GM06990 (cell line): Measurements from ENCODE around the gene AGER.

Experiments
- DNase-seq: peaks from one replicate; pipeline ENCODE4 v3.0.0-alpha.2; 2011; ENCODE audit not compliant: insufficient read length; ENCODE audit errors: extremely low read depth
- H3K27me3 ChIP-seq: replicated peaks from 2 replicates; pipeline ENCODE4 v1.6.0; 2011; ENCODE audit warnings: low read length; ENCODE audit not compliant: control insufficient read depth, insufficient read depth
- H3K36me3 ChIP-seq: 2 replicates; pipeline ENCODE4 v1.5.1; 2011; ENCODE audit warnings: low read length; ENCODE audit not compliant: control insufficient read depth, insufficient read depth
- H3K4me3 ChIP-seq: replicated peaks from 2 replicates; pipeline ENCODE4 v1.5.1; 2011; ENCODE audit warnings: low read depth, mild to moderate bottlenecking, control low read depth, low read length
- TF ChIP-seq, protein P1 (sequence below): IDR thresholded peaks from 2 replicates; pipeline ENCODE4 v1.5.1; 2011; ENCODE audit warnings: low read length, control low read depth, mild to moderate bottlenecking, inconsistent platforms; ENCODE audit not compliant: insufficient read depth, poor library complexity, severe bottlenecking

Gene AGER

DNA sequence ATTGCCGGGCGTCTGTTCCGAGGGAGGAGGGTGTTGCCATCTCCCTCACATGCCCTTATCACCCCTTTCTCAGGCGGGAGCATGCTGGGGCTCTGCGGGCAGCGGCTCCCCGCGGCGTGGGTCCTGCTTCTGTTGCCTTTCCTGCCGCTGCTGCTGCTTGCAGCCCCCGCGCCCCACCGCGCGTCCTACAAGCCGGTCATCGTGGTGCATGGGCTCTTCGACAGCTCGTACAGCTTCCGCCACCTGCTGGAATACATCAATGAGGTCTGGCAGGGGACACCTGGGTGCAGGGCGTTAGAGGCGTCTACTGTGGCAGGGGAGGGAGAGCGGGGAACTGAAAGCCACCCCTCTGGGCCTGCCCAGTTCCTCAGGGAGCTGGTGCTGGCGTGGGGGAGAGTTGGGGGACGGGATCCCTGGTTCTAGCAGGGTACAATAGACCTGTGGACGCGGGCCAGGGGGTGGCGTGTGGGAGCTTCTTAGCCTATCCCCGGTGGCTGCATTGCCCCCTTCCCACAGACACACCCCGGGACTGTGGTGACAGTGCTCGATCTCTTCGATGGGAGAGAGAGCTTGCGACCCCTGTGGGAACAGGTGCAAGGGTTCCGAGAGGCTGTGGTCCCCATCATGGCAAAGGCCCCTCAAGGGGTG, 29.4 kb downstream of the AGER start:
- TF ChIP-seq, protein P1, sequence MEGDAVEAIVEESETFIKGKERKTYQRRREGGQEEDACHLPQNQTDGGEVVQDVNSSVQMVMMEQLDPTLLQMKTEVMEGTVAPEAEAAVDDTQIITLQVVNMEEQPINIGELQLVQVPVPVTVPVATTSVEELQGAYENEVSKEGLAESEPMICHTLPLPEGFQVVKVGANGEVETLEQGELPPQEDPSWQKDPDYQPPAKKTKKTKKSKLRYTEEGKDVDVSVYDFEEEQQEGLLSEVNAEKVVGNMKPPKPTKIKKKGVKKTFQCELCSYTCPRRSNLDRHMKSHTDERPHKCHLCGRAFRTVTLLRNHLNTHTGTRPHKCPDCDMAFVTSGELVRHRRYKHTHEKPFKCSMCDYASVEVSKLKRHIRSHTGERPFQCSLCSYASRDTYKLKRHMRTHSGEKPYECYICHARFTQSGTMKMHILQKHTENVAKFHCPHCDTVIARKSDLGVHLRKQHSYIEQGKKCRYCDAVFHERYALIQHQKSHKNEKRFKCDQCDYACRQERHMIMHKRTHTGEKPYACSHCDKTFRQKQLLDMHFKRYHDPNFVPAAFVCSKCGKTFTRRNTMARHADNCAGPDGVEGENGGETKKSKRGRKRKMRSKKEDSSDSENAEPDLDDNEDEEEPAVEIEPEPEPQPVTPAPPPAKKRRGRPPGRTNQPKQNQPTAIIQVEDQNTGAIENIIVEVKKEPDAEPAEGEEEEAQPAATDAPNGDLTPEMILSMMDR: peak; percentile 60
- peak overlapping the region; percentile 60 for H3K4me3 ChIP-seq
- DNase-seq: no peak
- peaks cover 1% of the 10 kb centered on the region for H3K27me3 ChIP-seq
- H3K36me3 ChIP-seq: no peaks in the 10 kb centered on the region

DNA sequence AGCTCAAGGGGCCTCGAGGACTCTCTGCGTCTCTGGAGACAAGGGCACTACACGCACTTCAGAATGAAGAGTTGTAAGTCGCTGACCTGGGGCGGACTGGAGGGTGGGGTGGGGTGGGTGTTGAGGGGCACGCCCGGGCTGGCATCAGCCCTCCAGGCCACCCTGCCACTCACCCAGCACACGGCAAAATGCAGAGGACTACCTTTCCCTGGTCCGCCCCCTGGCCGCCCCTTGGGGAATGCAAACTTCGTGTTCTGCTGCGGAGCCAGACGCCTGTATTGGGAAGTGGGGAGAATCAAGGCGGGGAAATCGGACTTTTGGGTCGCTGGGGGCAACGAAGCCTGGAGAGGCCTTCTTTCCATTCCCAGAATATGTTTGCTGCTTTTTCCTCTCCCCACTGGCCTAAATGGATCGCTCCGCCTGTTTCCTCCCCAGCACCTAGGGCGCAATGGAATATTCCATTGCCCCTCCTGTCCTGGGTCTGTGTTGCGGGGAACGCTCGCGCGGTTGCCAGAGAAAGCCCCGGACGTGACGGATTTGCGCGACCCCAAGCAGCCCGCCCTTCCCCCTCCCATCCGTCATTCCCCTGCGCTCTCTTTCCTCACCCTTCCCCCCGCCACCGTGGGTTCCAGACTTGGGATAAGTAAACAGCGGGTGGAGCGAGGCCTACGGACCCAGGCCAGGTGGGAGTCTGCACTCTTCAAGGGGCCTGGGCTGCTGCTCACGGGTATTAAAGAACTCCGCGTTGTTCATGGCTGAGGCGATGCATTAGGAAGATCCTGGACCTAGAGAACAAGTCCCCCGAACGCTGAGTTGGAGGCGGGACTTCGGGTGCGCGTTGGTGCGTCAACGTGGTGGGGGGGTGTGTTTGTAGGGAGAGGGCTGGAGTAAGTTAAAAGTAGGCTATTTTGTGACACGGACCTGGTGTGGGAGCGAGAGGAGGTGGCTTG, 30.2 kb downstream of the AGER start, which contains the start of gene PPT2:
Gene PPT2, plus strand, starts transcription at position 578 of the 950 bp plus-strand sequence. CDS start 454 bp downstream, outside the sequence.
- peaks cover 1% of the 10 kb centered on the region for H3K27me3 ChIP-seq
- DNase-seq: peak; percentile 71
- TF ChIP-seq, protein P1: no peak
- peak within 1 kb of the TSS; percentile 60 for H3K4me3 ChIP-seq
- H3K36me3 ChIP-seq: no peaks in the 10 kb centered on the region

DNA sequence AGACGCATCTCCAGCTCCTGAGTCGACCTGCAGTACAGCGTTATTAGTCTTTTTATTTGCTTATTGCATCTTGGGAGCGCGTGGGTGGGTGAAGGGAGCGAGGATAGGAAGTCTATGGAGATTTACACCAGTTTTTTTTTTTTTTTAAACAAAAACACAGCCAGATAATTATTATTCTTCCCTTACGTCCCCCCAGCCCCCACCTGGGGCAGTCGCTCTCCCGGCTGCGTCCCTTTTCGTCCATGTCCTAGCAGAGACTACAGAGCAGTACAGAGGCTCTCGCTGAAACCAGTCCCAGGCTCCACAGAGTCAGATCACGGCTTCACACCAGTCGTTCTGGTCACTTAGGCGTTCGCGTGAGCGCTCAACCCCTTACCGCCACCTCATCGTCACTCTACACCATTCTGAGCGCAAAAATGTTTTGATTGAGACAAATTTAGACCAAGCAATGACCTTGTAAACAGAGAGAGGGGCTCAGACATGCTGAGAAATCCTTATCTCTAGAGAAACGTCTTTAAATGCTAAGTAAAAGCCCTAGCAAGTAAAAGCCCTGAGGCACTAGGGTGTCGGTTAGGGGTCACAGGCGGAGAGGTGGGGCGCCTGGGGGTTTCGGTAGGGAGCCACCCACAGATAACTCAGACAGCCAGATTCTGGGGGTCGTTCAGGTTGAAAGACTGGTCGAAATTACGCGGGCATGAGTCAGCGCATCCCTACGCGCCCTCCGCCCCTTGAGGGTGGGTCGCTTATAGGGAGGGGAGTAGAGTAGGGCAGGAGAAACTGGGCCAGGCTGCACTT, 31.1 kb downstream of the AGER start:
- DNase-seq: no peak
- Histone ChIP-seq H3K27me3 (peaks cover 1% of the 10 kb centered on the region), H3K36me3 (no peaks in the 10 kb centered on the region), H3K4me3 (no peak overlapping the region)
- TF ChIP-seq, protein P1: no peak

DNA sequence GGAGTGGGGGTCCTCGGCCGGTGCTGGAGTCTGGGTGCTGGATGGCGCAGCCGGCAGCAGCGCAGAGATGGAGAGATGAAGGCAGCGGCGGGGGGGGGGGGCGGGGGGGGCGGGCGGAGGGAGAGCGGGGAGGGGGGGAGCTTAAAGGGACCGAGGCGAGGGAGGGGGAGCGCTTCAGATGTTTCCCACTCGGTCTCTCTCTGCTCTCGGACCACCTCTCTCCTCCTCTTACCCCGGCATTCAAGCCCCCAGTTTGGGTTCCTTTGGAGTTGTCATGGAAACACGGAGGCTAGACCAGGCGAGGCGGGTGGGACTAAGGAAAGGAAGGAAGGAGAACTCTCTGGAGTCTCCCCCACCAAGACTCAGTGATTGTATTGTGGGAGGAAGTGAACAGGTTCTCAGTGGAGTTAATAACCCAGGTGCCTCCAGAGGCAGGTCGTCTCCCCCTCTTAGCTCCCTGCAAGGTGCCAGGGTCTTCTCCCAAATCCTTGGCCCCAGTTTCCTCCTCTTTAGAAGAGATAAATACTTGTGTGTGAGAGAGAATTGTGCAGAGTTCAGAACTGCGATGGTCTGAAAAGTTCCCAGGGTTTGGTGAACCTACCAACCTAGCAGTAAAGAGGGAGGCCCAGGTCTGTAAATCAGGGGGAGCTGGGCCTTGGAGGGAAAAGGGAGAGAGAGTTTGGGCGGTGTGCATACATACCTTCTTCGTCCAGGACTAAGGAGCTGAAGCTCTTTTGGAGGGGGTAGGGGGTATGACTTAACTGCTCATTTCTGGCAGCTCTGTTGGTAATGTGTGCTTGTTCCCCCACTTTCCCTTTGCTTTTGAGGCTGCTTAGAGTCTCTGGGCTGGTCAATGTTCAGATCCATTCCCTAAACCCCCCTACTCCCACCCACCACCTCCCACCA, 31.9 kb downstream of the AGER start, which contains the start of gene PRRT1:
Gene PRRT1, minus strand, starts transcription at position 77 of the 906 bp plus-strand sequence. CDS start 112 bp downstream, outside the sequence.
- H3K4me3 ChIP-seq: no peak within 1 kb of the TSS
- H3K36me3 ChIP-seq: no peaks in the 10 kb centered on the region

More for the DNA sequence above, 31.9 kb downstream of the AGER start, which contains the start of gene PRRT1:
- DNase-seq: no peak
- TF ChIP-seq, protein P1: no peak
- H3K27me3 ChIP-seq: peaks cover 1% of the 10 kb centered on the region
